HG02981 (cell line): ENCODE measurements around the gene BAIAP2.

Source experiments
- ATAC-seq: cut with Tn5 transposase; IDR thresholded peaks from one replicate; pipeline ENCODE4 v1.9.1; 2021; ENCODE audit warnings: mild to moderate bottlenecking, moderate library complexity; ENCODE audit not compliant: unreplicated experiment

The BAIAP2 gene

DNA sequence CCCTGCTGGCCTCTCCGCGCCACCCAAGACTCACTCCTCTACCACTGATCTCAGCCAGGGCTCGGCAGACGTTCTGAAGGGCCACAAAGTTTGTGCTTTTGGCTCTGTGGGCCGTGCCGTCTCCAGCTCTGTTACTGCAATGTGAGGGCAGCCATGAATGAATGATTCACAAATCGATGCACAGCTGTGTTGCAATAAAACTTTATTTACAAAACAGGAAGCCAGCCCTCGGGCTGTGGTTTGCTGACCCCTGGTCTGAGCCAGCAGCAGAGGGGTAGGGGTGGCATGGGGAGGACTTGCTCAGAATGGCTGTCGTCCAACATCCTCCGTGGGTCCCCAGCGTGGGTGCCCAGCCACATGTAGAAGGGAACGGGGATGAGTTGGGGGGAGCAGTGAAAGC lies 67.4 kb downstream of the BAIAP2 start:
- no peak for ATAC-seq

GRCh38 chr17:81102869-81103268 lies 67.9 kb downstream of the BAIAP2 start:
- ATAC-seq = no peak

DNA sequence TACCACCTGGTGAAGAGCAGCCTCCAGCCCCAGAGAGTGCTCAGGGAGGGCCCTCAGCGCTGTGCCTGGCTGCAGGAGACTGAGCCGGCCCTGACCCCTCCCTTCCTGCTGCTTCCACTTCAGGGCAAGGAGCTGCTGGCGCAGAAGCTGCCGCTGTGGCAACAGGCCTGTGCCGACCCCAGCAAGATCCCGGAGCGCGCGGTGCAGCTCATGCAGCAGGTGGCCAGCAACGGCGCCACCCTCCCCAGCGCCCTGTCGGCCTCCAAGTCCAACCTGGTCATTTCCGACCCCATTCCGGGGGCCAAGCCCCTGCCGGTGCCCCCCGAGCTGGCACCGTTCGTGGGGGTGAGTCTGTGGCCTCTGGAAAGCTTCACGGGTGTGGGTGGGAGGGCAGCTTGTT lies 68.4 kb downstream of the BAIAP2 start:
- no peak for ATAC-seq

DNA sequence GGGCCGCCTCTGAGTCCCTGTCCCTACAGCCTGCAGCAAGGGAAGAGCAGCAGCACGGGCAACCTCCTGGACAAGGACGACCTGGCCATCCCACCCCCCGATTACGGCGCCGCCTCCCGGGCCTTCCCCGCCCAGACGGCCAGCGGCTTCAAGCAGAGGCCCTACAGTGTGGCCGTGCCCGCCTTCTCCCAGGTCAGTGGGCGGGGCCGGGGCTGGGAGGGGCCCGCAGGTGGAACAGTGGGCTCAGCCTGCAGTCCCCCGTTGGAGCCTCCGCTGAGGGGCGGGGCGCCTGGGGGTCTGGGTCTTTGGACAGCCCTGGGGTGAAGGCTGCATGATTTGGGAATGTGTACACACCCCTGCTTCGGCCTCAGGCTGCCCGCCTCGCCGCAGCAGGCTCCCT lies 71.8 kb downstream of the BAIAP2 start:
- ATAC-seq = no peak

GRCh38 chr17:81108220-81108619 lies 73.3 kb downstream of the BAIAP2 start:
- ATAC-seq = no peak

GRCh38 chr17:81109957-81110356 lies 75.0 kb downstream of the BAIAP2 start:
- ATAC-seq = no peak

- no peak for ATAC-seq
Observed at GRCh38 chr17:81110488-81111040, 75.6 kb downstream of the BAIAP2 start.

DNA sequence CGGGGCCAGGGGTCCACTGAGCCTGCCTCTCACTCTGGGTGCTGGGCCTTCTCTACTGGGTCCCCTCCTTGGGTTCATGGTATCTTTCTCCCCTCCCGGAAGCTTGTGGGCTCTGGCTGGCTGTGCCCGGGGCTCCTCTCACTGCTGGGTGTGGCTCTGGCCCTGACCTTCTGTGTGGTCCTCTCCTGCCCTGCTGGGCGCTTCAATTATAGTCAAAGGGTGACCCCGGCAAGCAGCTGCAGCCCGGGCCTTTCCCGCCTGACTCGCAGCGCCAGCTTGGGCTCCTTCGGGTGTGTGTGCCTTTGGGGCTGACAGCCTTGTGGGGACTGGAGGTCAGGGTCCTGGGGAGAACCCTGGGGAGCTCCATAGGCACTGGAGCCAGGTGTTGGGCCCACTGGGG lies 76.1 kb downstream of the BAIAP2 start:
- no peak for ATAC-seq

DNA sequence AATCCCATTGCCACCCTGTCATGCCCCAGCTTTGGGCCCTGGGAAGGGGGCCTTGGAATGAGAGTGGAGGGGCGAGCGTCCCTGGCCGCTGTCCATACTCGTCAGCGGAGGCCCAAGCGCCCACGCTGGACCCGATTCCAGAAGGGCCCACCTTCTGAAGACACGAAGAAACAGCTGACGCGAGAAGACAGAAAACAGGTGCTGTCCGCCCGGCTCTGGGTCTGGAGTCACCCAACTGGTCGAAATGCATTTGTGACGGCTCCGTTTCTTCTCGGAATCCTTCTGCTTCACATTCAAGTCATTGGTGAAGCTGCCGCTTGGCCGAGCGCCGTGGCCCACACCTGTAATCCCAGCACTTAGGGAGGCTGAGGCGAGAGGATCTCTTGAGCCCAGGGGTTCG lies 77.5 kb downstream of the BAIAP2 start:
- ATAC-seq = no peak

DNA sequence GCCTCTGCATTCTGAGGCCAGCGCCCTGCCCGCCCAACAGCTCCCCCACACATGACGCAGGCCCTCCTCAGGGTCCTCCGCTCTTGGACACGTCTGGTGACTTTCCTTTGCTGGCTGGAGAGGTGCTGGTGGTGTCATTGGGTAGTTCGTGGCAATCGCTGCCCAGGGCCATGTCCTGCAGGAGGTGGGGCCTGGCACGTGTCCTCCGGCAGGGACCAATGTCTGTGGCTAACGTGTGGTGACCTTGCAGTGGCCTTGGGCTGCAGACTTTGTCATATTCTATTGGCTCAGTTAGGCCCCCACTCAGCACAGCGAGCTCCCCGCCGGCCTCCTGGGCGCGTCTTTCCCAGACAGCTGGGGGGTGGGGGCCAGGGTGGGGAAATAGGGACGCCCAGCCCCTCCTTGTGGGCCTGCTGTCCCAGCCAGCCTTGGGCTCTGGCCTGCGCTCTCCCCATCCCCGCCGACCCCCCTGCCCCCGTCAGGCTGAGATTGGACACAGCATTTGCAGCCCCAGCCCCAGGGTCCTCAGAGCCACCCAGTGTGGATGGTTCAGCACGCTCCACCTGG lies 78.3 kb downstream of the BAIAP2 start:
- ATAC-seq = no peak

DNA sequence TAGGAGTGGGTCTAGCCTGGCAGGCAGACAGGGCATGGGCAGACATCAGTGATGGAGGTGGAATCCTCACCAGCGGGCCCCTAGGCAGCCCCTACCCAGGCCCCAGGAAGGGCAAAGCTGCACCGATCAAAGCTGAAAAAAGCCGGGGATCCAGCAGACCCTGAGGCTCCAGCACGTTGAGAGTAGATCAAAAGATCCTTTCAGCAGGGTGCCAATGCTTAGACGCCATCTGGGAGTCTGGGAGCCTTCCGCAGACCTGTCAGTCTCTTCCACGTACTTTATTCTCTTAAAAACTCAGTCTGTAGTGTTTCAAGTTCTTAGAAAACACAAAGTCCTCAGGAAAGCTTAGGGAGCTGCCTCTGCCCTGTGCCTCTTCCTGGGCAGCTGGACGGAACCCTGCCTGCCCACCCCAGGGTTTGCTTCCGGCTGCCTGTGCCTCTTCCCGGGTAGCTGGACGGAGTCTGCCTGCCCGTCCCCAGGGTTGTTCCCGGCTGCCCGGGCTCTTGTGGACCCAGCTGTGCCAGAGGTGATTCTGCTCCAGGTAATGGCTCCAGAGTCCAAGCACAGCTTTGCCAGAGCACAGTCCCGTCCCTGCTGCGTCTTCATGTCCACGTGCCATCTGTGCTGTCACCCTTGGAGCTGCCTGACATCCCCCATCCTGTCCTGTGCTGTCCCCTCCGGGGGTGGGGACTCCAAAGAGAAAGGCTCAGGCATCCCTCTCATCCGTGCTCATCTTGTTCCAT lies 79.6 kb downstream of the BAIAP2 start:
- no peak for ATAC-seq

DNA sequence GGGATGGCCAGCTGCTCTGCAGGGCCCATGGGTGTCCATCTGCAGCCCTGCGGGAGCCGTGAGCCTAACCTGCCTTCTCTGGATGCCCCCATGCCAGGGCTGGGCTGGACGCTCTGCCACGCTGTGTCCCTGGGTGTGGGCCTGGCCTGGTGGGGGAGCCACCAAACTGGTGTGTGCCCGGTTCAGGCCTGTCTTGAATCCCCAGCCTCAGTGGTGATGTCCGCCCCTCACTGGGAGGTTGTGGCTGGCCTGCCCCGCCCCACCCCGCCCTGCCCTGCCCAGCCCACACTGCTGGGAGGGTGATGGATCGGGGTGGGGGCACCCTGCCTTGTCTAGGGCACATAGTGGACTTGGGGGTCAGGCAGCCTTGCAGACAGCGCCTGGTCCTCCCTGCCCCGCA lies 80.3 kb downstream of the BAIAP2 start:
- ATAC-seq = no peak

DNA sequence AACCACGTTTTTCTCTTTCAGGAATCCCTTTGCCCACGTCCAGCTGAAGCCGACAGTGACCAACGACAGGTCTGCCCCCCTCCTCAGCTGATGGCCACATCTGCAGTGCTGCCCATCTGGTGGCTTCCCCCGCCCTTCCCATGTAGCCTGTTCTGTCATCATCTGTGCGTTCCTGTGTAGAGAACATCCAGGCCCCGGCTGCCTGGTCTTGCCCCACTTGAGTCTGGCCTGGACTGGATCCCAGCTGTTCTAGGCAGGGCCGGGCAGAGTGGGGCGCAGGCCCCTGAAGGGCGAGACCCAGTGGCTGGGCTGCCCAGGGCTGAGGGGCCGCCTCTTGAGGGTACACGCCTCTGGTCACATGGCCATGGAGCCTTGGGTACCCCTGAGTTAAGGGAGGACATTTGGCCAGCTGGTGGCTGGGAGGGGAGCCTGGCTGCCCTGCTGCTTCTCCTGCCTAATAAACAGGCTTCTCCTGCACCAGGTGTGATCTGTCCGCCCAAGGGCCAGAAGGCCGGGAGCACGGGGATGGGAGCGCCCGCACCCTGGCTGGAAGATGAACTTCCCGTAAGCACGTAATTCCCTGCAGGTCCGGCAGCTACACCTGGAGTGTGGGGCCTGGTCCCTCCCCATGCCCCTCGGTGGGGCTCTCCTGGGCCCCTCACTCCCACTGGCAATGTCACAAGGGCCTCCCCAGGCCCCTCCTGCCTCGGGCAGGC lies 81.0 kb downstream of the BAIAP2 start:
- ATAC-seq = no peak

DNA sequence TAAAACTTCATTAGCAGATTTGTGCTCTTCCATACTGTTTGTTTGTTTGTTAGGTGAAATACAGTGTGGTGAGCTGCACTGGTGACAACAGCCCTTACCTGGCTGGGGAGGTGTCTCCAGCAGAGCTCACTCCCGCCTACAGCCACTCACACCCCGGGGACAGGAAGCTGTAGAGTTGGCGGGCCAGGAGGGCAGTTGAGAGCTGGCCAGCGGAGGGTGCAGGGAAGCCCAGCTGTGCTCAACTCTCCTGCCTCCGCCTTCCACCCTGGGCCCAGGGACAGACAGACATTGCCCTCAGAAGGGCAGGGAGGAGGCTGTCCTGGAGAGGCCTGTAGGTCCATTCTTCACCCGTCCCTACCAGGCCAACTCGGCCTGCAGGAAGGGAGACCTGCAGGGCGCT lies 81.8 kb downstream of the BAIAP2 start:
- ATAC-seq = no peak

DNA sequence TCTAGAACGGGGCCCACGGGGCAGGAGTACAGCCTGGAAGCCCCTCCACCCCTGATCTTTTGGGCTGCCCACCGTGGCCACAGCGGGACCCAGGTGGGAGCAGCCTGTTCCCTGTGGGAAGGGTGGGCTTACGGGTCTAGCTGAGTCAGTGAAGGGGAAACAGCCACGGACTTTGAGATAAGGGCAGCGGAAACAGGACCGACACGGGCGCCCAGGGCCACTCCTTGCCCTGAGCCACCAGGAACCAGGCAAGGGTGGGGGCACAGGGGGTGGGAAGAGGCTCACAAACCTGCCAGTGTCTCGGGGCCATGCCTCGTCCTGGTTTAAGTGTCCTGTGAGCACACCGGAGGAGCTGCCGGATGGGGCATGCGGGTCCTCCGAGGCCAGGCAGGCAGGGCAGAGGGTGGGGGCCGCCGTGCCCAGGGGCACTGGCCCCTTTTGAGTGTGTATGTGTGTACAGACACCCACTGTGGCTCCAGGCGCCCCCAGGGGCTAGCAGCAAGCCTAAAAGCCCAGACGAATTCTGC lies 82.8 kb downstream of the BAIAP2 start:
- ATAC-seq = no peak

- no peak for ATAC-seq
Observed at GRCh38 chr17:81118308-81119221, 83.6 kb downstream of the BAIAP2 start.

DNA sequence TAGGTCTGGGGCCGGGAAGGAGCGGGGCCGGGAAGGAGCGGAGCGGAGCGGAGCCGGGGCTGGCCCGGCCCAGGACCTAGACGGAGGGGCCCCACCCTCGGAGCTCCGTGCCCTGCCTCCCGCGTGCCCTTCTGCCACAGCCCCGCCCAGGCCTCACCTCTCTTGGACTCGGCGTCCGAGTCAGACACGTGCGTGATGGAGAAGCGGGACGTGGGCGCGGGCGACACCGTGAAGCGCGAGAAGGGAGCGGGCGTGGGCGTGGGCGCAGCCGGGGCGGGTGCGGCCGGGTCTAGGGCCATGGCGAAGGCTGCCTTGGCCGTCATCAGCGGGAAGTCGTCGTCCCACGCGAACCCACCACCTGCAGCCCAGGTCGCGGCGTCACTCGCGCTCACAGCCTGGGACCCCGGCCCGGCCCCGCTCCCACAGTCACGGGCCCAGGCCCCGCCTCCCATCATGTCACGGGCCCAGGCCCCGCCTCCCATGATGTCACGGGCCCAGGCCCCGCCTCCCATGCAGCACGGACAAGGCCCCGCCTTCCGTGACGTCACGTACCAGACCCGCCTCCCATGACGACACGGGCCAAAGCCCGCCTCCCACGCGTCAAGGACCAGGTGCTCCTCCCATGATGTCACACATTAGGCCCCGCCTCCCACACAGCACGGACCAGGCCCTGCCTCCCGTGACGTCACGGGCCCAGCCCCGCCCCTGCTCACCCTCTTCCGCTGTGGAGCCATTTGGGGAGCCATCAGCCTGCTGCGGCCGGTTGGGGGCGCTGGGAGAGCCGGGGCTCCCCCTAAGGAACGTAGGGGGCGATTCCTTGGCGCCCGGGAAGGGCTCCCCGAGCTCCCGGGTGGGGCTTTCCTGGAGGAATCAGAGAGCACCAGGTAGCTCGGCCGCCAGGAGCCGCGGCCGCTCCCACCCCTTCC lies 84.5 kb downstream of the BAIAP2 start:
- no peak for ATAC-seq

GRCh38 chr17:81120149-81120484 lies 85.2 kb downstream of the BAIAP2 start:
- ATAC-seq = no peak

DNA sequence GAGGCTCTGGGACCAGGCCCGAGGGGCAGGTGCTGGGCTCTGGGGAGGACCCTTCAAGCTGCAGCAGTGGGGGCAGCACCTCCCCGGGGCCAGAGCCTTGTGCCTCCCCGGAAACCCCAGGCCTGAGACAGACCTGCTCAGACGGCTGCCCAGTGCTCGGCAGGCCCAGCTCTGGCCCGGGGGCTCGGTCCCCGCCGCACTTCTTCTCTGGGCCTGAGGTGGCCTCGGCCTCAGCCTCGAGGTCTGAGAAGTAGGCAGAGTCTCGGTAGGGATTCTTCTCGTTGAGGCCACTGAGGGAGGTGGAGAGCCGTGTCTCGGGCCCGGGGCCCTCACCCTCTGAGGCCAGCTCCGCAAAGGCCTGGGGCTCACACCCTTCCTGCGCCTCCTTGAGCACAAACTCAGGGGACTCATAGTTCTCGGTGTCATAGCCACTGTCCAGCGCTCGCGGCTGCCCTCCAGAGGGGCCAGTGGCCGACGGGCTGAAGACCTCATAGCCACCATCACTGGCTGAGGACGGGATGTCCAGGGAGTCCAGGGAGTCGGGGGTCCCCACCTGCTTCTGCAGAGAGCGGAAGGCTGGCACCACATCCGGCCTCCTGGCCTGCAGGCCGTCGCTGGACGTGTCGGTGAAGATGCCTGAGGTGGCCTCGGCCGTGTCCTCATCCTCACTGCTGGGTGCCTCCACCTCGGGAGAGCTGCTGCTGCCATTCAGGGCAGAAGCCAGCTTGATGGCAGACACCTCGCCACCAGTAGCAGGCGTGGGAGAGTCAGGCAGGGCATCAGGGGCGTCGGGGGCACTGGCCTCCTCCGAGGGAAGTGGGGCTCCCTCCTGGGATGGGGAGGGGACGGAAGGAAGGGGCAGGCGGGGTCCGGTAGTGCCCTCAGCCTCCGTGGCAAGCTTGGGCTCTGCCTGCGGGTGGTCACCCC lies 86.0 kb downstream of the BAIAP2 start:
- ATAC-seq = no peak
